COLO668 (cell line): ENCODE measurements around the gene SUCLG1.
"Not testable (repeated sequence)": the region's sequence is repeated elsewhere in the genome, so short reads cannot be mapped to it uniquely, and the experiment has no call there.

ENCODE experiments used
- DNase-seq: peaks from one replicate; lab custom pipeline; 2025; ENCODE audit not compliant: unreplicated experiment; lab: John Stamatoyannopoulos, UW

The SUCLG1 gene

DNA sequence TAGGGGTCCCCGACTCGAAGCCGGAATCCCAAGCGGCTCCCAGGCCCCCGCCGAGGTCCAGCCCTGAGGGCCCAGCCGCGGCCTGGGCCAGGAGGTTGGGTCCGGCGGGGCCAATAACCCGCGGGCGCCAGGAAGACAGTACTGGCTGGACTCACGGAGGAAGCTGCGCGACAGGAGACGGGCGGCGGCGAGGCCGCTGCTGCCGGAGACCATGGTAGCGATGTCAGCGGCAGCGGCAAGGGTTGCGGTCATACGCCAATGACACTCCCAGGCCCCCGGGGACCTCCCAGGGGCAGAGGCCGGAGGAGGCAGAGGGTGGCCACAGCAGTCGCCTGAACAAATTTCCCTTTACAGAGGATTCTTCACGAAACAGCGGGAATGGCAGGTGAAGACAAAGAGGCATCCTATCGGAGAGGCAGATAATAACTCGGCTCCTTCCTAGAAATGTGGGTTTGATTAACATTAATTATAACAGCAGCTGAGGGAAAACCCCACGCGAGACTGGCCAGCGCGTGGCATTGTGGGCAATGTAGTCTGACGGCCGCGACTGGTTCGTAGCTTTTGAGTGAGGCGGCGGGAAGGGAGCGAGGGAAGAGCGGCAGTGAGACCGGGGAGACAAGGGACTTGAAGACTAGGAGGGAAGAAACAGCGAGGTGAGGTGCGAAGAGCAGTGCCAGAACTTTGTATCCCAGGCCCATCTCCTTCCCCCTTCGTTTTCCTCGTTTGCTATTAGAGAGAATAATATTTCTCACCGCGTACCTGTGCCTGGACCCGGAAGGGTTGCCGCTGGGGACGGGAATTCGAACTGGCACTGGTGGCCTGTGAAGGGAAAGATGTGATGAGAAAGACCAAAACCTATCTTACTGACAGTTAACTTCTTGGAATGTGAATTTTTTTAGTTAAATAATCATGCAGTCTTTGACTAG is at the start of gene SUCLG1:
Gene SUCLG1 (minus strand): TSS at position 263 of the 926 bp plus-strand sequence. CDS start 11 bp downstream, at position 252.
- peak; percentile 89 for DNase-seq

GRCh38 chr2:84498150-84498799 is 39.2 kb upstream of the SUCLG1 start:
- no peak for DNase-seq

- no peak for DNase-seq
Observed at GRCh38 chr2:84497285-84497684, 38.2 kb upstream of the SUCLG1 start.

DNA sequence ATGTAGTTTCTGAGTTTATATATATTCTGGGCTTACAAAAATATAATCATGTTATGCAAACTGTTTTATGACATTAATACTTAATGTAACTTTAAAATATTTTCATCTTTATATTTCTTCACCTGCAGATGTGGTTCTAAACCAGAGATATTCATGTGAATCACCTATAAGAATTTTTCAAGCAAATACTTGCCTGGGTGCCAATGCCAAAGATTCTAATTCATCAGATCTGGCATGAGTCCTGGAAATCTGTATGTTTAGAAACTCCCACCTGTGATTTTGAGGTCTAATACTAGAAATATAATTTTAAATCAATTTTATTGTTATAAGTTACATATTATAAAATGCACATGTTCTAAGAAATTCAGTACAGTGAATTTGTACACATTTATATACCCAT is 37.3 kb upstream of the SUCLG1 start:
- DNase-seq = no peak

DNA sequence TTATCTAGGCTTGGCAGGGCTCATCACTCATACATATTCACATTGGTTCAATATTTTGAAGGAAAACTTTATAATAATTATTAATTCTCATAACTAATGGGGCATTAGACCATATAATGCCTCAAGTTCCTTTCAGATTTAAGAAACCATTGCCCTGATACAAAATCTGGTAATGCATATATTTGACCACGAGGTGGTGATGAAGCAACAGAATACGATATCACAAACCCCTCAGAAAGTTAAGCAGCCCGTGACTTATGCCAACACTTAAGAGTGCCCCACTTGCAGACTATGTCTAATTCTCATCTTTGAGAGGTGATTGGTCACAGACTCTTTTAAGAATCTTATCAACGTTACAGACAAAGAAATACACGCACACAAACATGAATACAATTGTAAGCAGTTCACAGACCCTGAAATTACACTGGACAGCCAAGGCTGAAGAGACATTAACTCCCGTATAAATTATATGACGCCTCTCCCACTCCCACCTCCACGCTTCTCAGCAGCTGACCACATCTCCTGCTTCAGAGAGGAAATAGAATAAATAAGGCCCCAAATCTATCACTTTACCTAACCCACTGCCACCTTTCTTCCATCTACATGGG is 36.6 kb upstream of the SUCLG1 start:
- peak; percentile 6 for DNase-seq

DNA sequence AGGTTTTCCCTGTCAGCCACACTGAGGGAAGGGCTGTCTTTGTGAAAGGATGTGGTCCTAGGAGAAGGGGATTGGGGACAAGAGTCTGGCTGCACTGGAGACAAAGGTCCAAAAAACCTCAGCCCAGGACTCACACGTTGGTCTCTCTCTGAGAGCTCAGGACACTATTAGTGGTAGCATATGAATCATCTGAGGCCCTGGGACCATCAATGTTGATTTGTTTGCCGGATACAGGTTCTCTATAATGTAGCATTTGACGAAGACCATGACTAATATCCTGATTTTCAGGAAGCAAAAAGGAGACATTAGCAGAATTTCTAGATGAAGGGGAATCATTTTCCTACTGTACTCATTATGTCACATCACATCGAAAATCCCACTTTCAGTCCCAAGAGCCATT is 35.0 kb upstream of the SUCLG1 start:
- DNase-seq = no peak

- no peak for DNase-seq
Observed at GRCh38 chr2:84493514-84493913, 34.4 kb upstream of the SUCLG1 start.

DNA sequence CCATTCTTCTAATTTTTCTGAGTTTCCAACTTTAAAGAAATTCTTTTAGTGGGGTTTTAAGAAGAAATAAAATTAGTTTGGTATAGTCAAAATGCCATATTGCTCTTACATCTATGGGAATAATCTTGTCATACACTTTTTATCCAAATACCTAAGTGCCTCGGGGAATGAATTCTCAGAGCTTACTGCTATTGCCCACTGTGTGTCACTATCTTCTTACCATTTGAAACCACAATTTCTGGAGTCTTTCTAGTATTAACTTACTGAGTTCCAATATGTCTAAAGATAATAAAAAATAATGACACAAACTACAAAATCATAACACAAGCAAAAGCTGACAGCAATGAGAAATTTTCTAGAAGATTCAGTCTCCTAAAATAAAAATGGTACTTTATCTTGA is 33.5 kb upstream of the SUCLG1 start:
- no peak for DNase-seq

- no peak for DNase-seq
Observed at GRCh38 chr2:84491741-84492140, 32.7 kb upstream of the SUCLG1 start.

DNA sequence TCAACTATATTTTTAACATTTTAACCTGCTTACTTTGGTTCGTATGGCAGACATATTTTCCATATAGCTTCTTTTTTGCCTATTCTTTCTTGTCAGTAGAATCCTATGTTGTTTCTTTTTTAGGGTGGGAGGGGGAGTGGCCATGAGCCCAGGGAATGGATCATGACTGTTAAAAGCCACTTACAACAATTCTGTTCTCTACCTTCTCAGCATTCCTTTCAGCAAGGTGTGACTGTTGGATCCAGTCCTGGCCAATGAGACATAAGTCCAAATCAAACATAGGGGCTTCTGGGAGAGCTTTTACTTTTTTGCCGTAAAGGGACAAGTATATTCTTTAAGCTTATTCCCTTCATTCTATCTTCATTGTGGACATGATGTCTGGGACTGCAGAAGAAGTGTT is 32.2 kb upstream of the SUCLG1 start:
- no peak for DNase-seq

- no peak for DNase-seq
Observed at GRCh38 chr2:84487298-84487996, 28.4 kb upstream of the SUCLG1 start.

DNA sequence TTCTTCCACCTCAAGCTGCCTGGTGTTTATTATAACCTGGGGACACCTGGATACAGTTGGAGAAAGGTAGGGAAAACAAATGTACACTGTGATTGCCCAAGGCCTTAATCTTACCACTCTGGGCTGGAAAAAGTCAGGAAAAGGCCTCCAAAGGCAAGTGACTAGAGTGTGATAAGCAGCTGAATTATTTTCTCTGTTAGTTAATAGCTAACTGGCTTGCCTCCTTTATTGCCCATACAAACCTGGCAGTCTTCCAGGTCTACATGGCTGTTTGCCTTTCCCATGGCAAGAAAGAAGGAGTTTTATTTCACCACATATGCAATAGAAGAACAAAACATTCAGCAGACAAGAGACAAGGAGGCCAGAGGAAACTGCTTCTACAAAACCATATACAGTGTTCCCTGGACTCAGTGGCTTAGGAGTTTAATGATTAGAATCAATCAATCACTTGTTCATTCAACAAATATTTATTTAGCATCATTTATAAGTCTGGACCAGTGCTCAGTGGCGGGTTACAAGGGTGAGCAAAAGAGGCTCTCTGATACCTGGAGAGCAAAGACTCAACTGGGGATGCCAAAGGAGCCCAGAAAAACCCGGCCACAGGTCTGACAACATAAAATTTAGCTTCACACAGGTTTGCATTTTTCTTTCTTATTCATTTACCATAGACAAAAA is 27.5 kb upstream of the SUCLG1 start:
- DNase-seq = peak; percentile 66

DNA sequence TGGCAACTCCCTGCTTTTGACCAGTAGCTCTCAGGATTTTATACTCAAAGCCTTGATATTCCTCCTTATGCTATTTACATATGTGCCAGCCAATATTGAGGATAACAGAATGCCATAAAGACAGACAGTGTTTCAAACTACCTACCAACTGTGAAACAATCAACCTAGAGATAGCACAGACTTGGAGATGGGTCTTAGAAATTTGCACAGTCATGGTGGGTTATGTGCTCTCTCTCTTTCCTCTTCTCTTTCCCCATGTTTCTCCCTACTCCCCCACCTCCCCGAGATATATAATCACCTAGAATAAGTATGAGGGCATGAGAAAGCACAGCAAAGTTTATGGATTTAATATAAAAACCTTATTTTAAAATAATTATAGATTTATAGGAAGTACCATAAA is 24.2 kb upstream of the SUCLG1 start:
- DNase-seq = no peak

DNA sequence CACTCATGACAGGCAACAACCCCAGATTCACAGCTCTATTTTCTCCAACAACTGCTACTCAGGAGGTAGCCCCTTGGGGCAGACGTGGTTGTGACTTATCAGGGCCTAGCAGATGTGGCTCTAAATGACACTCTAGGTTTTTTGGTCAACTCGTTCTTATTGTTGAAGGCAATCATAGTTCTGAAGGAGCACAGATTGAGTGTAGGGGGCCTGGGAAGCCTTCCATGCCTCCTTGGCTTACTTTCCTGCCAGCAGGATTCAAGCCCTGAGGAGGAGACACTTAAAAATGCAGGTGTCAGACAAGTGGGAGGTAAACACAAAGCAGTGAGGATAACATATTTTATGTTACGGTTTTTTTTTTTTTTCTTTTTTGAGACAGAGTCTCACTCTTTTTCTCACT is 23.5 kb upstream of the SUCLG1 start:
- no peak for DNase-seq

- DNase-seq = no peak
Observed at GRCh38 chr2:84481702-84482101, 22.6 kb upstream of the SUCLG1 start.

- DNase-seq = no peak
Observed at GRCh38 chr2:84478867-84479266, 19.8 kb upstream of the SUCLG1 start.

GRCh38 chr2:84477886-84478285 is 18.8 kb upstream of the SUCLG1 start:
- DNase-seq = no peak

GRCh38 chr2:84474176-84474575 is 15.1 kb upstream of the SUCLG1 start:
- no peak for DNase-seq

DNA sequence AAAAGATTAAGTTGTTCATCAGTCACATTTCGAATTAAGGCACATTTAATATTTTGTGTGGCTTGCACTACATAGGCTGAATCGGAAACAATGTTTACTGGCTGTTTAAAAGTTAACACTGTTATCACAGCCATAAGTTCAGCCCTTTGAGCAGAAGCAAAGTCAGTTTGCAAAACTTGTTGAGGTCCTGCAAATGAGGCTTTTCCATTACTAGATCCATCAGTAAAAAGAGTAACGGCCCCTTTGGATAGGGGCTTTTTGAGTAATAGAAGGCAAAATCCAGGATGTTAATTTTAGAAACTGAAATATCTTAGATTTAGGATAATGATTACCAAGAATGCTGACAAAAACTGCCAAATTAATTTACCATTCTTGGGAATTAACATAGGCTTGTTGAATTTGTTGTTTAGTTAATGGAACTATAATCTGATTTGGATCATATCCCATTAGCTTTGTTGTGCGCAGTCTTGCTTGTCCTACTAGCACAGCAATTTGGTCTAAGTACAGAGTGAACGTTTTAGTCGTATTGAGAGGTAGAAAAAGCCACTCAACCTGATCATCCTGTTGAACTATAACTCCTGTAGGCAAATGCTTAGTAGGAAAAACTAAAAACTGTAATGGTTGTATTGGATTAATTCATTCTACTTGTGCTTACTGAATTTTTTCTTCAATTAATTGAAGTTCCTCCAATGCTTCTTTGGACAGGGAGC is 13.9 kb upstream of the SUCLG1 start:
- DNase-seq = no peak

DNA sequence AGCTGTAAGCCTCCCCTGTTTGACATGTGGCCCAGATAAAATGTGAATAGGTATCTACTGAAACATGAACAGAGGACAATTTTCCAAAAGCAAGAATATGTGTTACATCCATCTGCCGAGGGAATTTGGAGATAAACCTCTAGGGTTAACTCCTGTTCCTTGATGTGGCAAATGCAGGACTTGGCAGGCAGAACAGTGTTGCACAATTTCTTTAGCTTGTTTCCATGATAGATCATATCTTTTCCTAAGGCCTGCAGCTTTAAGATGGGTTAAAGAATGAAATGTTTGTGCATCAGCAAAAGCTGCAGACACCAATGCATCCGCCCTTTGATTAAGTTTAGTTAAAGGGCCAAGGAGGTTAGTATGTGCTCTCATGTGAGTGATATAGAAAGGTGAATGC is 13.3 kb upstream of the SUCLG1 start:
- not testable (repeated sequence) for DNase-seq
